Measurements from ENCODE around the gene KCNN3. TPM values are rescaled to one million over a fixed set of nuclear protein-coding genes. Genes with fewer than 3 reads are reported as not detected.

The KCNN3 gene
- total RNA-seq, 1 donor from 2014 or later = 0.86 TPM

DNA sequence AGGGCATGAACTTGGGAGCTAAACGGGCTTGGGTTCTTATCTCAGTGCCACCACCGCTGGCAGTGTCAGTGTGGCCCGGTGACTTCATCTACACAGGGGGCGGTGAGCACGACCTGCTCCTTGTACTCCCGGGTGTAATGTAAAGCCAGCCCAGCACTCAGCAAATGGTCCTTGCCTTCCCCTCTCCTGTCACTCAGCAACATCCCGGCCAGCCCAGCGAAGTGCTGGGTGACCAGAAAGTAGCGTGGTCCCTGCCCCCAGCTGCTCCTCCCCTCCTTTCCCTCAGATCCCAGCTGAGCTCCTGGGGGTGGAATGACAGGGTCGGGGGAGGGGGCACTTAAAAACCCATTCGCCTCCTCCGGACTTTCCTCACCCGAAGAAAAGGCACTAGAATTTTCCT is 7.2 kb downstream of the KCNN3 start:
- Mint-ChIP-seq H3K36me3 (ENCODE audit: insufficient read depth) (no peaks in the 10 kb centered on the region), H3K27me3 (peaks cover 53% of the 10 kb centered on the region), H3K27ac (no peak overlapping the region), H3K9me3 (ENCODE audit: low read depth) (no peaks in the 10 kb centered on the region), H3K4me1 (ENCODE audit: low read depth) (peaks cover 15% of the 10 kb centered on the region), H3K4me3 (ENCODE audit: low read depth) (no peak overlapping the region)
- TF ChIP-seq, protein P1, sequence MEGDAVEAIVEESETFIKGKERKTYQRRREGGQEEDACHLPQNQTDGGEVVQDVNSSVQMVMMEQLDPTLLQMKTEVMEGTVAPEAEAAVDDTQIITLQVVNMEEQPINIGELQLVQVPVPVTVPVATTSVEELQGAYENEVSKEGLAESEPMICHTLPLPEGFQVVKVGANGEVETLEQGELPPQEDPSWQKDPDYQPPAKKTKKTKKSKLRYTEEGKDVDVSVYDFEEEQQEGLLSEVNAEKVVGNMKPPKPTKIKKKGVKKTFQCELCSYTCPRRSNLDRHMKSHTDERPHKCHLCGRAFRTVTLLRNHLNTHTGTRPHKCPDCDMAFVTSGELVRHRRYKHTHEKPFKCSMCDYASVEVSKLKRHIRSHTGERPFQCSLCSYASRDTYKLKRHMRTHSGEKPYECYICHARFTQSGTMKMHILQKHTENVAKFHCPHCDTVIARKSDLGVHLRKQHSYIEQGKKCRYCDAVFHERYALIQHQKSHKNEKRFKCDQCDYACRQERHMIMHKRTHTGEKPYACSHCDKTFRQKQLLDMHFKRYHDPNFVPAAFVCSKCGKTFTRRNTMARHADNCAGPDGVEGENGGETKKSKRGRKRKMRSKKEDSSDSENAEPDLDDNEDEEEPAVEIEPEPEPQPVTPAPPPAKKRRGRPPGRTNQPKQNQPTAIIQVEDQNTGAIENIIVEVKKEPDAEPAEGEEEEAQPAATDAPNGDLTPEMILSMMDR (IDR thresholded peaks at IDR 0.05; ENCODE audit: unreplicated experiment) = no peak
- no peak for DNase-seq (ENCODE audit: low spot score, unreplicated experiment)

DNA sequence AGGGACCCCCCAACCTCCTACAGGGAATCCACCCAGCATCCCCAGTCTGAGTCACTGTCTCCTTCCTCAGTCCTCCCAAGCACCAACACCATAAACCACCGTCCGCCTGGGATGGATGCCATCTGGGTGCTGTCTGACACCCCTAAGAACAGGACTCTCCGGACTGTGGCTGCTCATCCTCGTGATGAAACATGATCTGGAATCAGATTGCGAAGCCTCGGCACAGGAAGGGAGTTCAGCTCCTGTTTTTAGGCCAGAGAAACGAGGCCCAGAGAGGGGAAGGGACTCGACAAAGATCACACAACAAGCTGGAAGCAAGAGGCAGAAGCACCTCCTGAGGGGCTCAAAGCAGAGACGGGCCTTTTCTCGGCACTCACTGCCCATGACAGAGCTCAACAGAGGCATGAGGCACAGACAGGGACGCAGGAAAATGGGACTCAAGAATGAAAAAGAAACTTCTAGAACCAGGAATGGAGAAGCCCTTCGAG is 8.4 kb downstream of the KCNN3 start:
- TF ChIP-seq, protein P1 (IDR thresholded peaks at IDR 0.05; ENCODE audit: unreplicated experiment) = no peak
- H3K9me3 Mint-ChIP-seq (ENCODE audit: low read depth) = no peaks in the 10 kb centered on the region
- H3K36me3 Mint-ChIP-seq (ENCODE audit: insufficient read depth) = no peaks in the 10 kb centered on the region
- H3K27me3 Mint-ChIP-seq = peaks cover 46% of the 10 kb centered on the region
- no peak overlapping the region for H3K4me3 Mint-ChIP-seq (ENCODE audit: low read depth)
- H3K4me1 Mint-ChIP-seq (ENCODE audit: low read depth) = peaks cover 14% of the 10 kb centered on the region
- H3K27ac Mint-ChIP-seq = no peak overlapping the region
- DNase-seq (ENCODE audit: low spot score, unreplicated experiment) = no peak

DNA sequence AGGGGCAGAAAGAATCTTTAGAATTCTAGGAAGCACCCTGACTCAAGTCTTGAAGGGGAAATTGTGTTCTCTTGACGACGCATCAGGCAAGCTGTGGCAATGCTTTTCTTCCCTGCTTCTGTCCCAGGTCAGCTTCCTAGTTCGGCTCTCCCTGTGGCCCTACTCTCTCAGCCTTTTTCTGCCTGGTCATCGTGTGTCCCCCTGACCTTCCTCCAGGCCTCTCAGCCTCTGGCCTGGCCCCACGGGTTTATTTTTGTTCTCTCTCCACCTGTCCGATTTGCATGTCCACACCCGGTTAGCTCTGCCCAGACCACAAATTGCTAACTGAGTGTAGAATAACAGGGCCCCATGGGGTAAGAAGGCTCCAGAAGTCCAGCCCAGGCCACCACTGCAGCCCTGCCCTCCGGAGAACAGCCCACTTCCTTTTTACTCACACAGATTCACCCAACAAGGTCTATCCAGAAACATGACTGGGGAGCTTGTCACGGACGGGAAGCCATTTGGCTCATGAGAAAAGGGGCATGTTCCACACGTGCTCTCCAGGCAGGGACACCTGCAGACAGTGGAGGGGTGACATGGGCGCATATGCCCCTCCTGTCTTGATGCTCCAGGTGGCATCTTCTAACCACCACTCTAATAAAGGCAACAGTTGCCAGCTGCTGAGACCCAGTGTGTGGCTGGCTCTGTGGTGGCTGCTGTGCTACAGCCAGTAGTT is 9.8 kb downstream of the KCNN3 start:
- no peak overlapping the region for H3K27ac Mint-ChIP-seq

DNA sequence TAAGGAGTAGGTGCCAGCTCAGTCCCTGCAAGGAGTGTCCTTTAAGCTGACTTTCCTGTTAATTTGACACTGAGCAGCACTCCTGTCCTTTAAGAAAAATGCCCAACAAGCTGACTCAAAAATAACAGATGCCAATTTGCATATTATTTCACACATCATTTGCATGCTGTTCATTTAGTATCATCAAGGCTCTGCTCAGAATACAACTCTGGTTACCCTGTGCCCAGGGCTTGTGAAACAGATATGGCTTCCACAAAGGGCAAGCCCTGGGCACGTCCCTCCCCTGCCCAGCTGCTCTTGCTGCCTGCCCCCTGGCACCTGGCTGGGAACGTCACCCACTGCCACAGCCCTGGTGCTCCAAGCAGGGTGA is 10.3 kb downstream of the KCNN3 start:
- Mint-ChIP-seq H3K4me3 (ENCODE audit: low read depth) (no peak overlapping the region), H3K27ac (no peak overlapping the region), H3K27me3 (peaks cover 39% of the 10 kb centered on the region), H3K4me1 (ENCODE audit: low read depth) (peaks cover 5% of the 10 kb centered on the region), H3K36me3 (ENCODE audit: insufficient read depth) (no peaks in the 10 kb centered on the region), H3K9me3 (ENCODE audit: low read depth) (no peaks in the 10 kb centered on the region)
- DNase-seq (ENCODE audit: low spot score, unreplicated experiment) = no peak
- TF ChIP-seq, protein P1 (IDR thresholded peaks at IDR 0.05; ENCODE audit: unreplicated experiment) = no peak

More for the DNA sequence above, 9.8 kb downstream of the KCNN3 start:
- no peaks in the 10 kb centered on the region for H3K9me3 Mint-ChIP-seq (ENCODE audit: low read depth)
- H3K4me1 Mint-ChIP-seq (ENCODE audit: low read depth) = peaks cover 5% of the 10 kb centered on the region
- TF ChIP-seq, protein P1 (IDR thresholded peaks at IDR 0.05; ENCODE audit: unreplicated experiment) = no peak
- H3K27me3 Mint-ChIP-seq = peaks cover 39% of the 10 kb centered on the region
- DNase-seq (ENCODE audit: low spot score, unreplicated experiment) = no peak
- H3K36me3 Mint-ChIP-seq (ENCODE audit: insufficient read depth) = no peaks in the 10 kb centered on the region
- H3K4me3 Mint-ChIP-seq (ENCODE audit: low read depth) = no peak overlapping the region

DNA sequence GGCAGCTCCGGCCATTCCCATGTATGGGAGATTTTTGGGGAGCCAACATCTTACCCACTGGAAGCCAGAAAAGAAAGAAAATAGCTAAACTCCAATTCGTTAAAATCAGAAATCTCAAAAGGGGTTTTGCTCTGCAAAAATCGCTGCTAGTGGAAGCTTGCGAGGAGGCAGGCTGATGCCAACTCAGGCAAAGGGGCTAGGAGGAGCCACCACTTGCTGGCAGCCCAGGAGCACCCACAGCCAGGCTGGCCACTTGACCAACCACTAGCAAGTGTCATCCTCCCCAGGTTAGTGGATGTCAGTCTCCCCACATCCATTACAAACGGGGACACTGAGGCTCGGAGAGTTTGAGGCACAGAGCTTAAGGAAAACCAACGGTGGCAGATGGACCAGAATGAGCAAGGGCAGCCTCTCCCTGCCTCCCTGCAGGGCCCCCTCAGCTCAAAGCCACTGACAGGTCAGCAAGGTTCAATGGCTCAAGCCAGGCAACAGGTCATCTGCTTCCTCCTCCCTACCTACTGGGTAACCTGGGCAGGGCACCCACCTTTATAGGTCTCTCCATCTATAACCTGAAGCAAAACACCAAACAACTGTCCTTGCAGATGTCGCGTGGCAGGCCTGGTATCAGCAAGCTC is 10.8 kb downstream of the KCNN3 start:
- TF ChIP-seq, protein P1 (IDR thresholded peaks at IDR 0.05; ENCODE audit: unreplicated experiment) = no peak
- Mint-ChIP-seq H3K36me3 (ENCODE audit: insufficient read depth) (no peaks in the 10 kb centered on the region), H3K27me3 (peaks cover 37% of the 10 kb centered on the region), H3K4me1 (ENCODE audit: low read depth) (peaks cover 5% of the 10 kb centered on the region), H3K27ac (no peak overlapping the region), H3K4me3 (ENCODE audit: low read depth) (no peak overlapping the region), H3K9me3 (ENCODE audit: low read depth) (no peaks in the 10 kb centered on the region)
- DNase-seq (ENCODE audit: low spot score, unreplicated experiment) = no peak
